22Rv1 (cell line): ENCODE measurements around the gene SNHG17.

Experiments
- ZFX ChIP-seq: fragments of 450-650 bp; IDR thresholded peaks from 2 replicates; pipeline ENCODE4 v1.6.1; 2017; ENCODE audit warnings: antibody characterized with exemption, borderline replicate concordance
- TF ChIP-seq, protein P1 (sequence below): fragments of 450-650 bp; IDR thresholded peaks from 2 replicates; pipeline ENCODE4 v1.5.1; 2017; ENCODE audit warnings: mild to moderate bottlenecking

DNA sequence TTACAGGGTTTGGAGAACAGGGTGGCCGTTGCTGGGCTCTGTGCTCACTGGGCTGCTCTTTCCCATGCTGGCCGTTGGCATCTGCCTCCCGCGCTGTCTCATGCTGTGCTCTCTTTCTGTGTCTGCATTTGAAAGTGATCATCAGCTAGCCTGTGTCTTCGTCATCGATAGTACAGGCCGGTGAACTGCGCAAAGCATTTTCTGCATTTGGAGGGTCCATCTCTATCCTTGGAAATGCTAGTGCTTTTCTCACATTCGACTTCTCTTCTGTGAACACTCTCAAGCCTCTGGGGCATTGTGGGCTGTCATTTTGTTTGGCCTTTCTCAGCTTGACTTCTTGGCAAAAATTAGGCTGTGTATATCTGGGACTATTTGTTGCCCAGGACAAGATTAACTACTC is 6.8 kb upstream of the SNHG17 start:
- TF ChIP-seq, protein P1, sequence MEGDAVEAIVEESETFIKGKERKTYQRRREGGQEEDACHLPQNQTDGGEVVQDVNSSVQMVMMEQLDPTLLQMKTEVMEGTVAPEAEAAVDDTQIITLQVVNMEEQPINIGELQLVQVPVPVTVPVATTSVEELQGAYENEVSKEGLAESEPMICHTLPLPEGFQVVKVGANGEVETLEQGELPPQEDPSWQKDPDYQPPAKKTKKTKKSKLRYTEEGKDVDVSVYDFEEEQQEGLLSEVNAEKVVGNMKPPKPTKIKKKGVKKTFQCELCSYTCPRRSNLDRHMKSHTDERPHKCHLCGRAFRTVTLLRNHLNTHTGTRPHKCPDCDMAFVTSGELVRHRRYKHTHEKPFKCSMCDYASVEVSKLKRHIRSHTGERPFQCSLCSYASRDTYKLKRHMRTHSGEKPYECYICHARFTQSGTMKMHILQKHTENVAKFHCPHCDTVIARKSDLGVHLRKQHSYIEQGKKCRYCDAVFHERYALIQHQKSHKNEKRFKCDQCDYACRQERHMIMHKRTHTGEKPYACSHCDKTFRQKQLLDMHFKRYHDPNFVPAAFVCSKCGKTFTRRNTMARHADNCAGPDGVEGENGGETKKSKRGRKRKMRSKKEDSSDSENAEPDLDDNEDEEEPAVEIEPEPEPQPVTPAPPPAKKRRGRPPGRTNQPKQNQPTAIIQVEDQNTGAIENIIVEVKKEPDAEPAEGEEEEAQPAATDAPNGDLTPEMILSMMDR, result no peak
- no peak for TF ChIP-seq ZFX
